ENCODE data around the gene WWC2. TPM values are rescaled to one million over a fixed set of nuclear protein-coding genes. Genes with fewer than 3 reads are reported as not detected.

The WWC2 gene
- total and polyA plus RNA-seq, 2 donors (not counting 3 experiments of a cell fraction or from before 2014, with no cell fraction given) = 12.9 to 52.2 TPM

DNA sequence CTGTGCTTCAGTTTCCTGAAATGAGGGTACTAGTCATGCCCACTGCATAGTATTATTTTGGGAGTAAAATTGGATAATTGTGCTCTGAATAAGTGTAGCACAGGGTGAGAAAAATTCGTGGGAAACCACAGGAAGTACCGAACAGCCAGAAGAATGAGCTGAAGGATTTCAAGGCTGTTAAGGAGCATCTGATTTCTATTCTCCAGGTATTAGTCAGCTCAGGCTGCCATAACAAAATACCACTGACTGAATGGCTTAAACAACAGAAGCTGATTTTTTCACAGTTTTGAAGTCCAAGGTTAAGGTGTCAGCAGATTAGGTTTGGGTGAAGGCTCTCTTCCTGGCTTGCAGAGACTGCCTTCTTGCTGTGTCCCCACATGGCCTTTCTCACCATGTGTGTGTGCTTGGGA is 41.9 kb downstream of the WWC2 start:
- CTCF ChIA-PET = interaction anchor here (0.6 to 2.2 kb wide), 3 partner anchors 17 to 42 kb away, joined by 3 to 6 read pairs (median 3); partner anchors contain the start of gene WWC2
- Histone ChIP-seq H3K27me3 (ENCODE audit: control insufficient read depth in 2 of 2, insufficient read depth in 2 of 2, low read length in 2 of 2) (no peaks in the 10 kb centered on the region), H3K36me3 (ENCODE audit: control insufficient read depth in 2 of 2, extremely low read depth in 1 of 2, insufficient read depth in 2 of 2, low read length in 2 of 2) (no peaks in the 10 kb centered on the region), H3K9ac (replicated peaks; ENCODE audit: extremely low read depth, insufficient read depth, low read length) (no peak overlapping the region), H3K79me2 (ENCODE audit: control insufficient read depth, insufficient read depth, low read length) (peaks cover 78% of the 10 kb centered on the region), H3K9me3 (replicated peaks; ENCODE audit: control insufficient read depth, insufficient read depth, low read length) (no peaks in the 10 kb centered on the region), H3K4me2 (ENCODE audit: insufficient read depth, low read length) (no peak overlapping the region), H3K4me3 (replicated peaks in 1 of 3; ENCODE audit: insufficient read depth in 1 of 3, low read depth in 1 of 3, low read length in 3 of 3) (no peak overlapping the region), H3K4me1 (ENCODE audit: control insufficient read depth, extremely low read depth, insufficient read depth, low read length) (peaks cover 18% of the 10 kb centered on the region), H3K27ac (ENCODE audit: insufficient read depth, low read depth, low read length) (no peak overlapping the region), H3K9me1 (replicated peaks; ENCODE audit: control insufficient read depth, extremely low read depth, insufficient read depth, low read length) (no peaks in the 10 kb centered on the region), H4K20me1 (replicated peaks; ENCODE audit: control insufficient read depth, extremely low read depth, insufficient read depth, low read length) (peaks cover 4% of the 10 kb centered on the region), H2AFZ (ENCODE audit: low read depth, low read length) (no peak overlapping the region)
- POLR2A ChIA-PET = no interaction called here
- FAIRE-seq (peak; percentile 67), DNase-seq (ENCODE audit: low read depth, low spot score) (peak; percentile 26)
- no TSS peak for BruUV-seq (replicated peaks)
- TF ChIP-seq POLR2A (IDR thresholded peaks at IDR 0.05; ENCODE audit: low read depth, low read length) (no peak), GATA2 (IDR thresholded peaks at IDR 0.05; ENCODE audit: insufficient read depth, insufficient read length, low read depth, low read length) (no peak), FOS (IDR thresholded peaks at IDR 0.05; ENCODE audit: borderline replicate concordance, insufficient read depth, low read length) (no peak), EZH2 (IDR thresholded peaks at IDR 0.05; ENCODE audit: borderline replicate concordance, low read depth, low read length, severe bottlenecking) (no peak), MYC (IDR thresholded peaks at IDR 0.05; ENCODE audit: low read depth, low read length) (no peak), POLR2AphosphoS5 (IDR thresholded peaks at IDR 0.05; ENCODE audit: insufficient read depth, low read depth, low read length) (no peak), JUN (IDR thresholded peaks at IDR 0.05; ENCODE audit: borderline replicate concordance, insufficient read depth, insufficient read length, low read depth) (no peak)
- TF ChIP-seq, protein P1, sequence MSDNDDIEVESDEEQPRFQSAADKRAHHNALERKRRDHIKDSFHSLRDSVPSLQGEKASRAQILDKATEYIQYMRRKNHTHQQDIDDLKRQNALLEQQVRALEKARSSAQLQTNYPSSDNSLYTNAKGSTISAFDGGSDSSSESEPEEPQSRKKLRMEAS (IDR thresholded peaks at IDR 0.05; ENCODE audit: insufficient read depth, insufficient read length) = no peak
- TF ChIP-seq, protein P2, sequence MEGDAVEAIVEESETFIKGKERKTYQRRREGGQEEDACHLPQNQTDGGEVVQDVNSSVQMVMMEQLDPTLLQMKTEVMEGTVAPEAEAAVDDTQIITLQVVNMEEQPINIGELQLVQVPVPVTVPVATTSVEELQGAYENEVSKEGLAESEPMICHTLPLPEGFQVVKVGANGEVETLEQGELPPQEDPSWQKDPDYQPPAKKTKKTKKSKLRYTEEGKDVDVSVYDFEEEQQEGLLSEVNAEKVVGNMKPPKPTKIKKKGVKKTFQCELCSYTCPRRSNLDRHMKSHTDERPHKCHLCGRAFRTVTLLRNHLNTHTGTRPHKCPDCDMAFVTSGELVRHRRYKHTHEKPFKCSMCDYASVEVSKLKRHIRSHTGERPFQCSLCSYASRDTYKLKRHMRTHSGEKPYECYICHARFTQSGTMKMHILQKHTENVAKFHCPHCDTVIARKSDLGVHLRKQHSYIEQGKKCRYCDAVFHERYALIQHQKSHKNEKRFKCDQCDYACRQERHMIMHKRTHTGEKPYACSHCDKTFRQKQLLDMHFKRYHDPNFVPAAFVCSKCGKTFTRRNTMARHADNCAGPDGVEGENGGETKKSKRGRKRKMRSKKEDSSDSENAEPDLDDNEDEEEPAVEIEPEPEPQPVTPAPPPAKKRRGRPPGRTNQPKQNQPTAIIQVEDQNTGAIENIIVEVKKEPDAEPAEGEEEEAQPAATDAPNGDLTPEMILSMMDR (IDR thresholded peaks at IDR 0.05; ENCODE audit: extremely low read depth in 1 of 2, insufficient read depth in 1 of 2, low read depth in 1 of 2, low read length in 2 of 2) = no peak
- dilution Hi-C loops (cut with MboI; ENCODE audit: extremely low pct_ligation_motif_present, low sequenced_read_pairs) (no loop called here), intact Hi-C loops (cut with micrococcal nuclease) (no loop called here)

Measured in endothelial cell of umbilical vein (primary cell).